HL-60/S4 (cell line): ENCODE data around the gene NGB.

Experiments
- in situ Hi-C: fragments of 300-500 bp; cut with MboI; formaldehyde crosslinking; loops from 2 replicates; pipeline ENCODE4 v1.14.3; 2022; ENCODE audit warnings: low sequenced_read_pairs

NGB gene

GRCh38 chr14:77239412-77239811 is 31.6 kb downstream of the NGB start:
- in situ Hi-C loops = no loop called here

GRCh38 chr14:77238996-77239395 is 32.0 kb downstream of the NGB start:
- in situ Hi-C loops = no loop called here

- in situ Hi-C loops = no loop called here
Observed at GRCh38 chr14:77238356-77238755, 32.6 kb downstream of the NGB start.

GRCh38 chr14:77236814-77237213 is 34.2 kb downstream of the NGB start:
- in situ Hi-C loops = no loop called here

- in situ Hi-C loops = no loop called here
Observed at GRCh38 chr14:77231721-77232120, 39.3 kb downstream of the NGB start.

GRCh38 chr14:77230914-77231313 is 40.1 kb downstream of the NGB start:
- in situ Hi-C loops = no loop called here

GRCh38 chr14:77228056-77228455 is 43.0 kb downstream of the NGB start:
- in situ Hi-C loops = no loop called here

- in situ Hi-C loops = no loop called here
Observed at GRCh38 chr14:77225892-77226557, 45.0 kb downstream of the NGB start.

GRCh38 chr14:77225254-77225653 is 45.8 kb downstream of the NGB start:
- in situ Hi-C loops = no loop called here

- in situ Hi-C loops = no loop called here
Observed at GRCh38 chr14:77224212-77224611, 46.8 kb downstream of the NGB start.

- in situ Hi-C loops = no loop called here
Observed at GRCh38 chr14:77222546-77223225, 48.3 kb downstream of the NGB start.

- in situ Hi-C loops = no loop called here
Observed at GRCh38 chr14:77221241-77221871, 49.6 kb downstream of the NGB start.

GRCh38 chr14:77220246-77221017 is 50.6 kb downstream of the NGB start:
- in situ Hi-C loops = no loop called here

- in situ Hi-C loops = no loop called here
Observed at GRCh38 chr14:77219591-77219990, 51.4 kb downstream of the NGB start.

- in situ Hi-C loops = no loop called here
Observed at GRCh38 chr14:77217551-77217950, 53.5 kb downstream of the NGB start.
